ENCODE measurements around the gene LENG8. TPM values are rescaled to one million over a fixed set of nuclear protein-coding genes. Genes with fewer than 3 reads are reported as not detected.
A peak's percentile ranks its signal among the peaks of the same experiment; 100 is the strongest.

The LENG8 gene
- 60.4 TPM for polyA plus RNA-seq (2012; ENCODE audit: missing spikeins)

GRCh38 chr19:54448774-54449700 is at the start of gene LENG8:
Gene LENG8 (plus strand): TSS chr19:54449199. CDS start chr19:54451345, 2,146 bp downstream.
- peak; percentile 92 for DNase-seq (ENCODE audit: insufficient read length)
- TF ChIP-seq POLR2A (IDR thresholded peaks at IDR 0.05; ENCODE audit: low read depth, low read length) (peak; percentile 95), POLR2AphosphoS5 (IDR thresholded peaks at IDR 0.05; ENCODE audit: low read depth, low read length) (peak; percentile 94), TAF1 (IDR thresholded peaks at IDR 0.05; ENCODE audit: borderline replicate concordance, low read depth, low read length) (peak; percentile 76)
- FAIRE-seq = peak; percentile 98

DNA sequence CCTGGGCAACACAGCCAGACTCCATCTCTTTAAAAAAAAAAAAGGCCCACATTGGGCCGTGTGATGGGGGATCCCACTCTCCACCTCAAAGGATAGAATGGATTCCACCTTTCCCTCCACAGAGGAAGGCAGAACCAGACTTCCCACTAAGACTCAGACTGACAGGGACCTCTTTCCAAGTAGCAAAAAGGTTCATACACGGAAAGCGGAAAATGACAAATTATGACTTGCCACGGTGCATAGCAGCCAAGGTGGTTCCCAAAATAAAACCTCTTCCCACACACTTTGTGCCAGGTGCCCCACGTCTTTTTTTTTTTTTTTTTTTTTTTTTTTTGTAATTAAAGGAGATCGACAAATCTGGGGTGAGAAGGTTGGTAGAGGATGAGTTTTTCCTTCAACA is 48.1 kb upstream of the LENG8 start:
- TF ChIP-seq POLR2AphosphoS5 (IDR thresholded peaks at IDR 0.05; ENCODE audit: low read depth, low read length) = no peak
- no peak for TF ChIP-seq POLR2A (IDR thresholded peaks at IDR 0.05; ENCODE audit: low read depth, low read length)
- no peak for TF ChIP-seq TAF1 (IDR thresholded peaks at IDR 0.05; ENCODE audit: borderline replicate concordance, low read depth, low read length)
- DNase-seq (ENCODE audit: insufficient read length) (no peak), FAIRE-seq (no peak)

DNA sequence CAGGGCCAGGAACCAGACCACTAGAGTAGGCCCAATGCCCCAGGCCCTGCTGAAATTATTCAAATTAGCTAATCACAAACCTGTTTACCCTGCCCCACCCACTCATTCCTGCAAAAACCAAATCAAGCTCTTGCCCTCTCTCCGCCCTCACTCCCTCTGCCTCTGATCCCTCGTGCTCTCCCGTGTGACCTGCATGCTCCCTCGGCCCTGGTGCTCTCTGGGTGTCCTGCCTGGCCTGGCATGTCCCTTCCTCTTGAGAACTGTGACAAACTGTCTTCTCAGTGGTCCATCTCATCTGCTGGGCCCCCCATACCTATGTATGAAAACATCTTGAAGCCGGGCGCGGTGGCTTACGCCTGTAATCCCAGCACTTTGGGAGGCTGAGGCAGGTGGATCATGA is 45.9 kb upstream of the LENG8 start:
- FAIRE-seq = no peak
- no peak for TF ChIP-seq POLR2AphosphoS5 (IDR thresholded peaks at IDR 0.05; ENCODE audit: low read depth, low read length)
- TF ChIP-seq POLR2A (IDR thresholded peaks at IDR 0.05; ENCODE audit: low read depth, low read length) = no peak
- TF ChIP-seq TAF1 (IDR thresholded peaks at IDR 0.05; ENCODE audit: borderline replicate concordance, low read depth, low read length) = no peak
- no peak for DNase-seq (ENCODE audit: insufficient read length)

DNA sequence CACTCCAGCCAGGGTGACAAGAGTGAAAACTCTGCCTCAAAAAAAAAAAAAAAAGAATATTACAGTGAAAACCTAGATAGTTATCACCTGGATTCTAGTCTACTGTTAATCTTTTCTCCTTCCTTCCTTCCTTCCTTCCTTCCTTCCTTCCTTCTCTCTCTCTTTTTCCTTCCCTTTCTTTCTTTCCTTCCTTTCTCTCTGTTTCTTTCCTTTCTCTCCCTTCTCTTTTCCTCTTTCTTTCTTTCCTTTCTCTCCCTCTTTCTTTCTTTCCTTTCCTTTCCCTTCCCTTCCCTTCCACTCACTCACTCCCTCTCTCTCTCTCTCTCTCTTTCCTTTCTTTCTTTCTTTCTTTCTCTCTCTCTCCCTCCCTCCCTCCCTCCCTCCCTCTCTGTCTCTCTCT is 43.4 kb upstream of the LENG8 start:
- TF ChIP-seq POLR2A (IDR thresholded peaks at IDR 0.05; ENCODE audit: low read depth, low read length) (no peak), TAF1 (IDR thresholded peaks at IDR 0.05; ENCODE audit: borderline replicate concordance, low read depth, low read length) (no peak), POLR2AphosphoS5 (IDR thresholded peaks at IDR 0.05; ENCODE audit: low read depth, low read length) (no peak)
- no peak for DNase-seq (ENCODE audit: insufficient read length)
- FAIRE-seq = no peak

DNA sequence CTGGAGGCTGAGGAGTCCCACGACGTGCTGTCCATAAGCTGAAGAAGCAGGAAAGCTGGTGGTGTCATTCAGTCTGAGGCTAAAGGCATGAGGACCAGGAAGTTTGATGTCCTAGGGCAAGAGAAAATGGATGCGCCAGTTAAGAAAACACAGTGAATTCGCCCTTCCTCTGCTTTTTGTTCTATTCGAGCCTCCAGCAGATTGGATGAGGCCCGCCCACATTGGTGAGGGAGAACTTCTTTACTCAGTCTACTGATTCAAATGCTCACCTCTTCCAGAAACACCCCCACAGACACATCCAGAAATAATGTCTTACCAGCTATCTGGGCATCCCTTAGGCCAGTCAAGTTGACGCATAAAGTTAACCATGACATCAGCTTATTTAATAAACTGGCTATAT is 41.2 kb upstream of the LENG8 start:
- no peak for FAIRE-seq
- TF ChIP-seq POLR2AphosphoS5 (IDR thresholded peaks at IDR 0.05; ENCODE audit: low read depth, low read length) = no peak
- no peak for TF ChIP-seq TAF1 (IDR thresholded peaks at IDR 0.05; ENCODE audit: borderline replicate concordance, low read depth, low read length)

GRCh38 chr19:54408456-54409026 is 40.5 kb upstream of the LENG8 start:
- FAIRE-seq = no peak
- TF ChIP-seq POLR2AphosphoS5 (IDR thresholded peaks at IDR 0.05; ENCODE audit: low read depth, low read length) (no peak), TAF1 (IDR thresholded peaks at IDR 0.05; ENCODE audit: borderline replicate concordance, low read depth, low read length) (no peak), POLR2A (IDR thresholded peaks at IDR 0.05; ENCODE audit: low read depth, low read length) (no peak)
- no peak for DNase-seq (ENCODE audit: insufficient read length)

More for the DNA sequence above, 41.2 kb upstream of the LENG8 start:
- DNase-seq (ENCODE audit: insufficient read length) = no peak

GRCh38 chr19:54411033-54411432 is 38.0 kb upstream of the LENG8 start:
- TF ChIP-seq TAF1 (IDR thresholded peaks at IDR 0.05; ENCODE audit: borderline replicate concordance, low read depth, low read length) (no peak), POLR2AphosphoS5 (IDR thresholded peaks at IDR 0.05; ENCODE audit: low read depth, low read length) (no peak), POLR2A (IDR thresholded peaks at IDR 0.05; ENCODE audit: low read depth, low read length) (no peak)
- FAIRE-seq (no peak), DNase-seq (ENCODE audit: insufficient read length) (no peak)

- TF ChIP-seq POLR2A (IDR thresholded peaks at IDR 0.05; ENCODE audit: low read depth, low read length) = no peak
- no peak for TF ChIP-seq TAF1 (IDR thresholded peaks at IDR 0.05; ENCODE audit: borderline replicate concordance, low read depth, low read length)
- TF ChIP-seq POLR2AphosphoS5 (IDR thresholded peaks at IDR 0.05; ENCODE audit: low read depth, low read length) = no peak
- DNase-seq (ENCODE audit: insufficient read length) = no peak
- FAIRE-seq = no peak
These were observed 36.1 kb upstream of the LENG8 start for GRCh38 chr19:54412877-54413276.

GRCh38 chr19:54414156-54414555 is 34.8 kb upstream of the LENG8 start:
- DNase-seq (ENCODE audit: insufficient read length) (no peak), FAIRE-seq (no peak)
- TF ChIP-seq POLR2AphosphoS5 (IDR thresholded peaks at IDR 0.05; ENCODE audit: low read depth, low read length) = no peak
- no peak for TF ChIP-seq POLR2A (IDR thresholded peaks at IDR 0.05; ENCODE audit: low read depth, low read length)
- no peak for TF ChIP-seq TAF1 (IDR thresholded peaks at IDR 0.05; ENCODE audit: borderline replicate concordance, low read depth, low read length)

- DNase-seq (ENCODE audit: insufficient read length) = no peak
- TF ChIP-seq TAF1 (IDR thresholded peaks at IDR 0.05; ENCODE audit: borderline replicate concordance, low read depth, low read length) (no peak), POLR2AphosphoS5 (IDR thresholded peaks at IDR 0.05; ENCODE audit: low read depth, low read length) (no peak), POLR2A (IDR thresholded peaks at IDR 0.05; ENCODE audit: low read depth, low read length) (no peak)
- no peak for FAIRE-seq
These were observed 33.6 kb upstream of the LENG8 start, which contains the start of gene TTYH1 for GRCh38 chr19:54415208-54415900. Gene TTYH1 (plus strand): TSS chr19:54415464. CDS start chr19:54415553, 89 bp downstream.
